ENCODE data around the gene SLF2.
A peak's percentile ranks its signal among the peaks of the same experiment; 100 is the strongest.

SLF2 gene

DNA sequence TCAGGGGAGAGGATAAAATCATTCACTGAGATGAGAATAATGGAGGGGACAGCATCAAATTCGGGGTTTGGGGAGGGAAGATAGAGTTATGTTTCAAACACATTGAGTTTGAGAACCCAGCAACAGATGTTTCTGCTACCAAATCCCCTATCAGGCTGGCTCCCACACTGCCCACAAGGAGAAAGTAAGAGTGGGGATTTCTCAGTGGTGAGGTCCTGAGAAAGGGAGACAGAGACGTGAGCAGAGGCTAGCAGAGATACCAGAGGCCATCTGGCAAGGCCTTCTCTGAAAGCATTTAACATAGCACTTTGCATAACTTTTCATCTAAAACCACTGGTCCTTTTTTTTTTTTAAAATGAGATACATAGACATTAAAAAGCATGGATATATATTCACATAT lies 7.8 kb upstream of the SLF2 start:
- Histone ChIP-seq H3K4me3 (ENCODE audit: low read length) (no peak overlapping the region), H3K27me3 (ENCODE audit: insufficient read depth, low read length) (no peaks in the 10 kb centered on the region), H3K36me3 (ENCODE audit: insufficient read depth, low read length) (no peaks in the 10 kb centered on the region), H3K9me3 (ENCODE audit: insufficient read depth, low read depth, low read length) (no peaks in the 10 kb centered on the region), H3K9ac (ENCODE audit: low read depth, low read length) (no peak overlapping the region), H3K27ac (ENCODE audit: low read depth, low read length) (no peak overlapping the region), H3K4me1 (ENCODE audit: insufficient read depth, low read length) (peaks cover 9% of the 10 kb centered on the region)
- WGBS = 81% methylated on average over 2 of the region's 2 CpGs

DNA sequence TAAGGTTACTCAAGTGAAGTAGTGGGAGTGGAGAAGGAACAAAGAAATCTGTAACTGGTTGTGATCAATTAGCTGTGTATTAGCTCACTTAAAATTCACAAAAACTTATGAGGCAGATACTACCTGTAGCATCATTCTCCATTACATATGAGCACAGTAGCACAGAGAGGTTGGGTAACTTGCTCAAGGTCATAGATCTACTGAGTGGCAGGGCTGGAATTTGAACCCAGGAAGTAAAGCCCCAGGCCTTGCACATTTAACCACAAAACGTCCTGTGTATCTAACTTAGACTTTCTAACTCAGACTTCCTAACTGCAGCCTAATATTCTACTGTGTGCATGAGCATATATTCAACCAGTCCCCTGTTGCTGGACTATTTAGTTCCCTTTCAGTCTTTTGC lies 5.6 kb upstream of the SLF2 start:
- WGBS = 51% methylated on average over 1 of the region's 1 CpG
- Histone ChIP-seq H3K27ac (ENCODE audit: low read depth, low read length) (no peak overlapping the region), H3K4me1 (ENCODE audit: insufficient read depth, low read length) (peaks cover 14% of the 10 kb centered on the region), H3K9me3 (ENCODE audit: insufficient read depth, low read depth, low read length) (no peaks in the 10 kb centered on the region), H3K27me3 (ENCODE audit: insufficient read depth, low read length) (no peaks in the 10 kb centered on the region), H3K36me3 (ENCODE audit: insufficient read depth, low read length) (no peaks in the 10 kb centered on the region), H3K9ac (ENCODE audit: low read depth, low read length) (no peak overlapping the region), H3K4me3 (ENCODE audit: low read length) (no peak overlapping the region)

DNA sequence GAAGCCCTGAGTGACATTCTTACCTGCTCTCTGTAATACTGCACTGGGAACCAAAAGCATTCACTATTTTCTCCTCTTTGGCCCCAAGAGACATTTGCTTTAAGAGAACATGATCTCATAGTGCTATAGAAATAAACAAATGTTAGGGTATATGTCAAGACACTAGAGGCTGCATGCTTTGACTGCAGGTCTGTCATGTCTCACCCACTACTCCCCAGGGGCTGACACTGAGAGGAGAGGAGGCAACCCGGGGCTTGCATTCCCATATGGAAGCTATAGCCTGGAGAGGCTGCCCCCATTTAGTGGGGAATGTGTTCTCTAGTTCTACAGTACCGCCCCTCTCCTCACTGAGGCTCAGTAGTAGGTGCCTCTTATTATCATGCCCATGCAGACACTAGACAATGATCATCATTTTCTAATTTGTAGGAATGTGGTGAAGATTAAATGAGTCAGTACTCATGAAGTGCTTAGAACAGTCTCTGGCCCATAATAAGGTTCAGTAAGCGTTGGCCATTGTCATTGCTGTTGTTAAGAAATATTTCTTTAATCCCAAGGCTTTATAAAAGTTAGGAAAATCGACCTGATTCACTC lies 4.9 kb upstream of the SLF2 start:
- H3K27ac ChIP-seq (ENCODE audit: low read depth, low read length) = no peak overlapping the region
- 72% methylated on average over 3 of the region's 4 CpGs for WGBS
- H3K9ac ChIP-seq (ENCODE audit: low read depth, low read length) = no peak overlapping the region
- H3K4me1 ChIP-seq (ENCODE audit: insufficient read depth, low read length) = peaks cover 14% of the 10 kb centered on the region
- H3K4me3 ChIP-seq (ENCODE audit: low read length) = no peak overlapping the region
- no peaks in the 10 kb centered on the region for H3K27me3 ChIP-seq (ENCODE audit: insufficient read depth, low read length)
- no peaks in the 10 kb centered on the region for H3K36me3 ChIP-seq (ENCODE audit: insufficient read depth, low read length)
- no peaks in the 10 kb centered on the region for H3K9me3 ChIP-seq (ENCODE audit: insufficient read depth, low read depth, low read length)

DNA sequence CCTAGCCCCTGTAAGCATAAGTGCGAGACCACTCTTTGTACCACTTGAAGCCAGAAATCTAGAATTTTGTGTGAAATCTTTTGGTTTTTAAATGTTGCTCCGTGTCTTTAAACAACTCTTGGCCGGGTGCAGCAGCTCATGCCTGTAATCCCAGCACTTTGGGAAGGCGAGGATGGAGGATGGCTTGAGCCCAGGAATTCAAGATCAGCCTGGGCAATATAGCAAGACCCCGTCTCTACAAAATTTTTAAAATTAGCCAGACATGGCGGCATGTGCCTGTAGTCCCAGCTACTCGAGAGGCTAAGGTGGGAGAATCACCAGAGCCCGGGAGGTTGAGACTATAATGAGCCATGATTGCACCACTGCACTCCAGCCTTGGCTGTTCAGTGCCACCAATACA lies 4.4 kb upstream of the SLF2 start:
- WGBS = 91% methylated on average over 8 of the region's 8 CpGs
- Histone ChIP-seq H3K9ac (ENCODE audit: low read depth, low read length) (no peak overlapping the region), H3K4me1 (ENCODE audit: insufficient read depth, low read length) (peaks cover 15% of the 10 kb centered on the region), H3K36me3 (ENCODE audit: insufficient read depth, low read length) (no peaks in the 10 kb centered on the region), H3K27me3 (ENCODE audit: insufficient read depth, low read length) (no peaks in the 10 kb centered on the region), H3K4me3 (ENCODE audit: low read length) (no peak overlapping the region), H3K27ac (ENCODE audit: low read depth, low read length) (no peak overlapping the region), H3K9me3 (ENCODE audit: insufficient read depth, low read depth, low read length) (no peaks in the 10 kb centered on the region)

DNA sequence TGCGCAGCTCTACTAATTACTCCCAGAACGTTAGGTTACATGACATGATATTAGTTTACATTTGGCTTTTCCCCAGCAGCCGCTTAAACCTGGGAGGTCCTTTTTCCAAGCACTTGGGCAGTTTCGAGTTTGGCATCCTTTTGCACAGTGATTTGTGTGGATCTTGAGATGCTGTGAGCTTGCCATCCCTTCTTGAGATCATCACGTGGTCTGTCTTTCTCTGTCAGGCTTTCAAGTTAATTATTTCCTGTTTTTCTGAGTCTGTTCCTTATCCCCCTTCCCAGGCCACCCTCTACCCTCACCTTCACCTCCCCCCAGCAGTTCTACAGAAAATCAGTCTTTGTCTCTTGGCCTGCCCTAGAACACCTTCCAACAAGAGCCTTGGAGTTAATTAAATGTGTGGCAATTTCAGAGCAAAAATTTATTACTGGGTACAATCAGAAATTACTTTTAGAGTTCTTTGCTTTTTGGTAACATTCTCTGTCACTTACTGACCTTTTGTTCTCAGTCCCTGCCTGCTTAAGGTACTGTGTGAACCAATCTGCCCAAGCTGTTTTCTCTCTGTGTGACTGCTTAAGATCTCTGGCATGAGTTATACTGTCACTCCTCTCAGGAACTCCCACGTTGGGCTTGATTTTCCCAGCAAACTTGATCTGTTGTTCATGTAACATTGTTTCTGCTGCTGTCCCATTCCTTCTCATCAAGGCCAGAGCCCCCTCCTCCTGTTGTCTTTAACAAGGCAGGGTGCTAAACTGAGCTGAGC lies 3.1 kb upstream of the SLF2 start:
- no peaks in the 10 kb centered on the region for H3K9me3 ChIP-seq (ENCODE audit: insufficient read depth, low read depth, low read length)
- H3K4me3 ChIP-seq (ENCODE audit: low read length) = no peak overlapping the region
- H3K27ac ChIP-seq (ENCODE audit: low read depth, low read length) = no peak overlapping the region
- no peaks in the 10 kb centered on the region for H3K36me3 ChIP-seq (ENCODE audit: insufficient read depth, low read length)
- peaks cover 23% of the 10 kb centered on the region for H3K4me1 ChIP-seq (ENCODE audit: insufficient read depth, low read length)
- WGBS = 57% methylated on average over 6 of the region's 6 CpGs
- peak overlapping the region; percentile 31; the same call in 1 of the 2 replicates for H3K9ac ChIP-seq (ENCODE audit: low read depth, low read length)
- H3K27me3 ChIP-seq (ENCODE audit: insufficient read depth, low read length) = no peaks in the 10 kb centered on the region

DNA sequence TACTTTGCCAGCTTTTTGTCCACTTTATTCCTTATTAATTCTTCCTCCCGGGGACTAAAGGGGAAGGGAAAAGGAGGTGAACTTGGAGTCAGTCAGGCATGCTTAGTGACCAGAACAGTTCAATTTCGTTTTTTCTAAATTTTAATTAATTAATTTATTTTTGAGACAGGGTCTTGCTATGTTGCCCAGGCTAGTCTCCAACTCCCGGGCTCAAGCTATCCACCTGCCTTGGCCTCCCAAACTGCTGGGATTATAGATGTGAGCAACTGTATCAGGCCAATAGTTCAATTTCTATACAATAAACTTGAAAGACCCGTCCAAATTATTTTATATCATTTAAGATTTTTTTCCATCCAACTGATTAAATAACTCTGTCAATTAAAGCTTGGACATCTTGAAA lies 1.3 kb upstream of the SLF2 start:
- no peaks in the 10 kb centered on the region for H3K27me3 ChIP-seq (ENCODE audit: insufficient read depth, low read length)
- 75% methylated on average over 1 of the region's 4 CpGs for WGBS
- peaks cover 9% of the 10 kb centered on the region for H3K36me3 ChIP-seq (ENCODE audit: insufficient read depth, low read length)
- no peak overlapping the region for H3K27ac ChIP-seq (ENCODE audit: low read depth, low read length)
- H3K4me3 ChIP-seq (ENCODE audit: low read length) = no peak overlapping the region
- peaks cover 23% of the 10 kb centered on the region for H3K4me1 ChIP-seq (ENCODE audit: insufficient read depth, low read length)
- no peak overlapping the region for H3K9ac ChIP-seq (ENCODE audit: low read depth, low read length)
- H3K9me3 ChIP-seq (ENCODE audit: insufficient read depth, low read depth, low read length) = no peaks in the 10 kb centered on the region

DNA sequence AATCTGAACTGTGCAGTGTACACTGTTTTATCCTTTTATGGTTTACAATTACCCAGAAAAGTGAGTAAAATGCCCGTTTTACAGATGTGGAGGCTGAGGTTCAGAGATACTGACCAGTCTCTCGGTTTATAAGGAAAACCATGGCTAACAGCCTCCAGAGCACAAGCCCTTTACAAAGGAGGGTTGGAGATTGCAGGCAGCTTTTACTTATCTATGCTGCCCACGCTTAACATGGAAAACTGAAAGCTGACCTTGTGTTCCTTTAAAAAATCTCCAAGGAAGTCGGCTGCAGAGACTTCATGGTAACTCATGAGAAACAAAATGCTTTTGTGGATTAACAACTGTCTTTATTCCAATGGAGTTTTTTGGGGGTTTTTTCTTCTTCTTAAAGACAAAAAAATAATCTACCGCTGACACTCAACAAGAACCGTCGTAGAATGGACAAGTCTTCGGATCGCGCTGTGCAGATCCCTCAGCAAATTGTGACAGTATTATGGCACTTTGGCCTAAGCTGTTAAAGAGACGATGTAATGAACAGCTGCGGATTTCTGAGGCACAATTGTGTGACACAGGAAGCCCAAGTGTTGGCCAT lies 654 bp upstream of the SLF2 start:
- no peaks in the 10 kb centered on the region for H3K27me3 ChIP-seq (ENCODE audit: insufficient read depth, low read length)
- peaks cover 15% of the 10 kb centered on the region for H3K36me3 ChIP-seq (ENCODE audit: insufficient read depth, low read length)
- peaks cover 23% of the 10 kb centered on the region for H3K4me1 ChIP-seq (ENCODE audit: insufficient read depth, low read length)
- peak overlapping the region; percentile 66 for H3K9ac ChIP-seq (ENCODE audit: low read depth, low read length)
- no peaks in the 10 kb centered on the region for H3K9me3 ChIP-seq (ENCODE audit: insufficient read depth, low read depth, low read length)
- H3K27ac ChIP-seq (ENCODE audit: low read depth, low read length) = peak overlapping the region; percentile 69; the same call in 1 of the 2 replicates
- WGBS = 29% methylated on average over 12 of the region's 12 CpGs
- peak overlapping the region; percentile 91 for H3K4me3 ChIP-seq (ENCODE audit: low read length)

DNA sequence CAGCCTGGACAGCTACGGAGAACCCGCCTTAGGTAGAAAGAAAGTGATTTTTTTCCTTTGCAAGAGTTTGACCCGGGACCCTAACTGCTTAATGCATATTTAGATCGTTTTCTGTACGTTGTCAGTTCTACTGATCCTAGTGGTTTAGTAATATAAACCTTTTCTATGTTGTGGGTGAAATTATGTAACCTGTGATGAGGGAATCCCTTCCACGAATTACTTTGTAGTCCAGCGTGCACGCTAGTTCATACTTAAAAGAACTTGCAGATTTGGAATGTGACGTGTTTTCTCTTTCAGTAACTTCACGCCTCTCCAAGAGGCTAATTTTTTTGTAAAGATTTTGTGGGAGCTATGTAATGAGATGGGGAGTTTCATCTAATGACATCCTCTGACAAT lies 705 bp downstream of the SLF2 start:
- no peak overlapping the region for H3K27ac ChIP-seq (ENCODE audit: low read depth, low read length)
- peak overlapping the region; percentile 91 for H3K4me3 ChIP-seq (ENCODE audit: low read length)
- H3K27me3 ChIP-seq (ENCODE audit: insufficient read depth, low read length) = no peaks in the 10 kb centered on the region
- H3K9me3 ChIP-seq (ENCODE audit: insufficient read depth, low read depth, low read length) = no peaks in the 10 kb centered on the region
- peaks cover 29% of the 10 kb centered on the region for H3K36me3 ChIP-seq (ENCODE audit: insufficient read depth, low read length)
- peak overlapping the region; percentile 49; the same call in 1 of the 2 replicates for H3K9ac ChIP-seq (ENCODE audit: low read depth, low read length)
- 13% methylated on average over 10 of the region's 10 CpGs for WGBS
- H3K4me1 ChIP-seq (ENCODE audit: insufficient read depth, low read length) = peaks cover 23% of the 10 kb centered on the region

DNA sequence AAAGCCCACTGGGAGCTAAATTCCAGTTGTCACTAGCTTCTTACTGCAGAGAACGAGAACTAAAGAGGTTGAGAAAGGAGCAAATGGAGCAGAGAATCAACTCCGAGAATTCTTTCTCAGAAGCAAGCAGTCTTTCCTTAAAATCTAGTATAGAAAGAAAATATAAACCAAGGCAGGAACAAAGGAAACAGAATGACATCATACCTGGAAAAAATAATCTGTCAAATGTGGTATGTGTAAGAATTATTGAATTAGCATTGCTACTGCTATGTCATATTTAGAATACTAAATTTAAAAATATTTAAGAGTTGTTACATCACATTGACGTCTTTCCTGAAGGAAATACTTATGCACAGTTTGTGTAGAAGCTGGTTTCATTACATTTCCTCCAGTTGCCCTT lies 4.3 kb downstream of the SLF2 start:
- Histone ChIP-seq H3K9ac (ENCODE audit: low read depth, low read length) (no peak overlapping the region), H3K36me3 (ENCODE audit: insufficient read depth, low read length) (peaks cover 53% of the 10 kb centered on the region), H3K4me3 (ENCODE audit: low read length) (no peak overlapping the region), H3K27me3 (ENCODE audit: insufficient read depth, low read length) (no peaks in the 10 kb centered on the region), H3K27ac (ENCODE audit: low read depth, low read length) (no peak overlapping the region), H3K9me3 (ENCODE audit: insufficient read depth, low read depth, low read length) (no peaks in the 10 kb centered on the region), H3K4me1 (ENCODE audit: insufficient read depth, low read length) (peaks cover 8% of the 10 kb centered on the region)
- WGBS = 94% methylated on average over 2 of the region's 3 CpGs

DNA sequence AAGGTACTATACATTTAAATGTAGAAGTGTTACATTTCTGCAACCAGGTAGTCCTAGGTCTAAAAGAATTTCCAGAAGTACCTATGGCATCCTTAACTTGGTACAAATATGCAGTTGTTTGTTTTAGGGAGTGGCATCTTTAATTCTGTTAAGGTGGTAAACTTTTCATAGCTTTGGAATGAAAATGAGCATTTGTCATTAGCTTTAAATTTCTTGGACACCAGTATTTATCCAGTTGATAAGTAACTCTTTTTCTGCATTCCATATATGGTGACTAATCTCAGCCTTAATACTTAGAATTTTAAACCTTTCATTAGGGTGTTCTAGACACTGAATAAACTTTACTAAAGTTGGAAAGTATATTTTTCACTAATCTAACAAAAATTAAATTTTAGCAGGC lies 10.8 kb downstream of the SLF2 start:
- Histone ChIP-seq H3K9me3 (ENCODE audit: insufficient read depth, low read depth, low read length) (no peaks in the 10 kb centered on the region), H3K36me3 (ENCODE audit: insufficient read depth, low read length) (peaks cover 82% of the 10 kb centered on the region), H3K27me3 (ENCODE audit: insufficient read depth, low read length) (no peaks in the 10 kb centered on the region), H3K27ac (ENCODE audit: low read depth, low read length) (no peak overlapping the region), H3K4me3 (ENCODE audit: low read length) (no peak overlapping the region), H3K9ac (ENCODE audit: low read depth, low read length) (no peak overlapping the region), H3K4me1 (ENCODE audit: insufficient read depth, low read length) (no peaks in the 10 kb centered on the region)

DNA sequence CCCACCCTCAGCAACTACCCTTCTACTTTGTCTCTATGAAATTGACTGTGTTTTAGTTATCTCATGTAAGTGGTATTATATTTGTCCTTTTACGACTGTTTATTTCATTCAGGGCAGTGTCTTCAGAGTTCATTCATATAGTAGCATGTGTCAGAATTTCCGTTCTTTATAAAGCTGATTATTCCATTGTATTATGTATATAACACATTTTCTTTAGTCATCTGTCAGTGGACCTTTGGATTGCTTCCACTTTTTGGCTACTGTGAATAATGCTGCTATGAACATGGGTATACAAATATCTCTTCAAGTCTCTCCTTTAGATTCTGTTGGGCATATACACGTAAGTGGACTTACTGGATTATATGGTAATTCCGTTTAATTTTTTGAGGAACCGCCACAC lies 14.5 kb downstream of the SLF2 start:
- H3K9me3 ChIP-seq (ENCODE audit: insufficient read depth, low read depth, low read length) = no peaks in the 10 kb centered on the region
- H3K9ac ChIP-seq (ENCODE audit: low read depth, low read length) = no peak overlapping the region
- WGBS = 100% methylated on average over 4 of the region's 5 CpGs
- H3K4me3 ChIP-seq (ENCODE audit: low read length) = no peak overlapping the region
- no peaks in the 10 kb centered on the region for H3K4me1 ChIP-seq (ENCODE audit: insufficient read depth, low read length)
- H3K27ac ChIP-seq (ENCODE audit: low read depth, low read length) = no peak overlapping the region
- peaks cover 94% of the 10 kb centered on the region for H3K36me3 ChIP-seq (ENCODE audit: insufficient read depth, low read length)
- H3K27me3 ChIP-seq (ENCODE audit: insufficient read depth, low read length) = no peaks in the 10 kb centered on the region
